HG03064 (cell line): ENCODE results near the gene OR1K1.

Experiments
- ATAC-seq: cut with Tn5 transposase; IDR thresholded peaks from one replicate; pipeline ENCODE4 v1.9.1; 2021; ENCODE audit warnings: low read depth; ENCODE audit not compliant: unreplicated experiment

OR1K1 gene

DNA sequence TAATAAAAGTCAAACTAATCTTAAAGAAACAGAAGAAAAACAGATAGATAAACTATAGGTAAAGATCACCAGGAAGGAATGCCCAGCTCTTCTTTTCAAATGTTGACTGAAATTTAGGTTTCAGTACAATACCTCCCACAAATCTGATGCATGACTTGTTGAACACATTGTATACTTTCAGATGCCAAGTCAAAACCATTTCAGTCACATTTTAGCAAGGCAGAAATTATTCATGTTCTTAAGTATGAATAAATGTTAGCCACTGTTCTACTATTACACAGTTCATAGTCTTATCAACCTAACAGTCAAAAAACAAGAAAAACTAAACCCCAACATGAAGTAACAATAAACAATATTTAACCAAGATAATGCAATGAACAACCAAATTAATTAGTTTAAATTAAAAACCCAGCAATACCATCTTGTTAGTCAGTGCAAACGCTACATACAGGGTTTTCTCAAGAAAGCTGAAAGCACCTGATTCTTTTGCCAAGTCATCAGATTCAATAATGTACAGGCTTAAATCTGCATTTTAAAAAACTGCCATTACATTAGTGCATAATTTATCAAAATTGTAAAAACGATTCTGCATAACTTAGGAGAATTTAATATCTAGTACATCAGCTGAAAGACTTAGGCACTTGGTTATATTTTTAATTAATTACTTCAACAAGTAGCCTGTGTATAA is 48.5 kb downstream of the OR1K1 start:
- ATAC-seq = no peak
